Stimulated activated CD4-positive, alpha-beta T cell treated with anti-CD3 and anti-CD28 coated beads, Interleukin-2, amount 100 ng/mL, for 48 hours (primary cell): Measurements from ENCODE around the gene NCMAP.

Experiments
- DNase-seq, 2 donors: peaks; one replicate each; pipeline ENCODE4 v3.0.0-alpha.2; 2020

Gene NCMAP

GRCh38 chr1:24636661-24637357, 80.9 kb downstream of the NCMAP start:
- DNase-seq = no peak

GRCh38 chr1:24639094-24639493, 83.2 kb downstream of the NCMAP start:
- DNase-seq = no peak

- DNase-seq = no peak
Measured at GRCh38 chr1:24639881-24640280, 84.0 kb downstream of the NCMAP start.

- no peak for DNase-seq
Measured at GRCh38 chr1:24640288-24640687, 84.4 kb downstream of the NCMAP start.

GRCh38 chr1:24641646-24642151, 85.8 kb downstream of the NCMAP start:
- peak; percentile 22 to 31 for DNase-seq

GRCh38 chr1:24642481-24643362, 86.8 kb downstream of the NCMAP start, which contains the start of gene SRRM1:
SRRM1 (plus strand) TSS chr1:24643302; CDS start chr1:24643327, 25 bp downstream.
- peak; percentile 93 to 94 for DNase-seq

GRCh38 chr1:24643363-24644099, 87.6 kb downstream of the NCMAP start:
- DNase-seq = peak in 1 of 2 donors; percentile 23

- DNase-seq = peak in 1 of 2 donors; percentile 6
Measured at GRCh38 chr1:24644100-24644384, 88.2 kb downstream of the NCMAP start.

- no peak for DNase-seq
Measured at GRCh38 chr1:24648919-24649318, 93.0 kb downstream of the NCMAP start.

- no peak for DNase-seq
Measured at GRCh38 chr1:24652382-24652781, 96.5 kb downstream of the NCMAP start.

- DNase-seq = no peak
Measured at GRCh38 chr1:24654010-24654409, 98.1 kb downstream of the NCMAP start.

- no peak for DNase-seq
Measured at GRCh38 chr1:24656046-24656445, 100.2 kb downstream of the NCMAP start.

GRCh38 chr1:24657781-24658180, 101.9 kb downstream of the NCMAP start:
- DNase-seq = no peak
